ENCODE measurements around the gene TEAD1. TPM values are rescaled to one million over a fixed set of nuclear protein-coding genes. Genes with fewer than 3 reads are reported as not detected.

TEAD1 gene
- total RNA-seq, 3 donors from 2014 or later = 0.79 to 1.4 (median 0.90) TPM

DNA sequence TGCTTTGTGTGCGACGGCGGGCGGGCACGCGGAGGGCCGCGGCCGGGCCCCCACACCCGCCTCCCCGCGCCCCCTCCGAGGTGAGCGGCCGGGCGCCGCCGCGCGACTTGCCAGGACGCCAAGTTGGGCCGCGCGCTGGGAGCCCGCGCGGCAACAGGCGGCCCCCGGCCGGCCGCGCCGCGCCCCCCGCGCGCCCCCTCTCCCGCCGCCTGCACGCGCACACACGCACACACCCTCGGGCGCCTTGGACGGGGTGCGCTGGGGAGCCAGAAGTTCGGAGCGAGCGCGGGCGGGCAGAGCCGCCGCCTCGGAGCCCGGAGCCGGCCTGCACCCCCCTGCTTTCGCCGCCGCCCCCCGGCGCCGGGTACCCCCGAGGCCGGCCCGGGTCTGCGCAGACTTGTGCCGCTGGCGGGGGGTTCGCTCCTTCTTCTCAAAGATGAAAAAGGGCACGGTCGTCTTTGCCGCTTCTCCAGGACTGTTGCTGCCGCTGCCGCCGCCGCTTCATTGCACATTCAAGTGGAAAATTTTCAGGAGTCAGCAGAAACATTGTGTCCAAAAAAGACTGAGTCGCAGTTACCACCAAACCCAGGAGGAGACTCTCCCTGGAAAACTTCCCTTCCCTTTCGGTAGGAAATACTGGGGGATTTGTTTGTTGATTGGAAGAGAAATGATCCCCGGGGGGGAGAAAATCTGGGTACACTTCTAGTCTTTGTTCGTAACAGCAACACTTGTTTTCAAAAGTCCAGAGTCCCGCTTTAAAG is 895 bp downstream of the TEAD1 start:
- DNase-seq (no peak), ATAC-seq (peak; percentile 10 to 12)
- H3K36me3 Mint-ChIP-seq (ENCODE audit: insufficient read depth) = no peaks in the 10 kb centered on the region
- peaks cover 17% of the 10 kb centered on the region for H3K4me1 Mint-ChIP-seq (ENCODE audit: low read depth)
- peak overlapping the region; percentile 74 for H3K4me3 Mint-ChIP-seq
- peaks cover 74% of the 10 kb centered on the region for H3K27me3 Mint-ChIP-seq (ENCODE audit: low read depth)
- H3K9me3 Mint-ChIP-seq = no peaks in the 10 kb centered on the region

GRCh38 chr11:12675951-12676711 is 1.9 kb downstream of the TEAD1 start:
- no peaks in the 10 kb centered on the region for H3K9me3 Mint-ChIP-seq
- peaks cover 17% of the 10 kb centered on the region for H3K4me1 Mint-ChIP-seq (ENCODE audit: low read depth)
- ATAC-seq = no peak
- no peak overlapping the region for H3K4me3 Mint-ChIP-seq
- no peak for DNase-seq
- H3K36me3 Mint-ChIP-seq (ENCODE audit: insufficient read depth) = no peaks in the 10 kb centered on the region
- peaks cover 75% of the 10 kb centered on the region for H3K27me3 Mint-ChIP-seq (ENCODE audit: low read depth)

- DNase-seq (no peak), ATAC-seq (no peak)
- Mint-ChIP-seq H3K27me3 (ENCODE audit: low read depth) (peaks cover 75% of the 10 kb centered on the region), H3K9me3 (no peaks in the 10 kb centered on the region), H3K4me3 (no peak overlapping the region), H3K36me3 (ENCODE audit: insufficient read depth) (no peaks in the 10 kb centered on the region), H3K4me1 (ENCODE audit: low read depth) (peaks cover 17% of the 10 kb centered on the region)
Observed at GRCh38 chr11:12677131-12677530, 2.9 kb downstream of the TEAD1 start.

DNA sequence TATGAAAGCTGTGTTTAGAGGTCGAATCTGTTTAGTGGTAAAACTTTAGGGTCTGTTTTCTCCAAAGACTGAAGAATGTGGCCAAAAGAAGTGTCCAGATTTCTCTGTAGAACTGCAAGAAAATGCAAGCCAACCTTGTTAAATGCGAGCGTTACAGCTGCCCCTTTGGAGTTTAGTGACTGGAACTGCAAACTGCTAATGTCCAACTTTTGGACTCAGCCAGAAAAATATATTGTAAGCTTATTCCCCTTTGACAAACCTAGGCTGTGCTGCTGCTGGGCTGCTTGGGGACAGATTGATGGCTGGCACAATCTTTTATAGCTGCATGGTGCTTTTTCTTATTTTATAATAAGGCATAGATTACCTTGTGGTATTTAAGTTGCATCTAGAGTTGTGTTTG is 3.9 kb downstream of the TEAD1 start:
- no peak for DNase-seq
- no peaks in the 10 kb centered on the region for H3K9me3 Mint-ChIP-seq
- peaks cover 10% of the 10 kb centered on the region for H3K4me1 Mint-ChIP-seq (ENCODE audit: low read depth)
- H3K4me3 Mint-ChIP-seq = no peak overlapping the region
- no peaks in the 10 kb centered on the region for H3K36me3 Mint-ChIP-seq (ENCODE audit: insufficient read depth)
- peaks cover 77% of the 10 kb centered on the region for H3K27me3 Mint-ChIP-seq (ENCODE audit: low read depth)
- ATAC-seq = no peak

DNA sequence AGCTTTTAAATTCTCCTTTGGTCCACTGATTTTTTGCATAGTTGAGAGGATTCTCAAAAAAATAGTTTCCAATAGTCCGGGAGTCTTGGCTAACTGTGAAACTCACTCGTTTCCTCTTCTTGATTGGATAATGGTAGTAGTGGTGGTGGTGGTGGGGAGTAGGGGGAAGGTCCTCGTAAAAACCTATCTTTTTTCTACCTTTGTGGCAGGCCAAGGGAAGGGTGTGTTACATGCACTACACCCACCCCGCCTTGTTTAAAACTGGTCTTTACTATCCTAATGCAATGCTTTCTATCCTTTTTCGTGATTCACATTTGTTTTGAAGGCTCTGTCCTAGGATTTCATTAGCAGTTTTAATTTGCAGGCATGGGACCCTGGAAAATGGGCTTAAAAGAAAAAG is 4.8 kb downstream of the TEAD1 start:
- no peak overlapping the region for H3K4me3 Mint-ChIP-seq
- H3K36me3 Mint-ChIP-seq (ENCODE audit: insufficient read depth) = no peaks in the 10 kb centered on the region
- DNase-seq (no peak), ATAC-seq (no peak)
- peaks cover 78% of the 10 kb centered on the region for H3K27me3 Mint-ChIP-seq (ENCODE audit: low read depth)
- peaks cover 2% of the 10 kb centered on the region for H3K4me1 Mint-ChIP-seq (ENCODE audit: low read depth)
- no peaks in the 10 kb centered on the region for H3K9me3 Mint-ChIP-seq

DNA sequence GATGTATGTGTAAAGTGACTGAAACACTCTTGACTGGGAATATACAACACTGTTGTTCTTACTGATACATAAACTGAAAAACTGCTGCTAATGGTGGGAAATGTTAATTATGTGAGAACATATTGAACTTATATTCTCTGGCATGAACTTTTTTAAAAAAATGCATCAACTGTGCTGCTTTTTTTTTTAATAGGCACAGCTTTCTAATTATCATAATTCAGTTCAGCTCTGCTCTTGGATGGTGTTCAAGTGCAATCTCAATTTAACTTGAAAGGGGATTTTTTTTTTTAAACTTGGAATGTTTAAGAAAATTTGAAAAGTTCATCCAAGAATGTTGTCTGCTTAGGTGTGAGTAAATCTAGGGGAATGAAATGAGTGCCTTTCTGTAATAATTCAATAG is 5.2 kb downstream of the TEAD1 start:
- Mint-ChIP-seq H3K4me3 (no peak overlapping the region), H3K36me3 (ENCODE audit: insufficient read depth) (no peaks in the 10 kb centered on the region), H3K9me3 (no peaks in the 10 kb centered on the region), H3K4me1 (ENCODE audit: low read depth) (peaks cover 2% of the 10 kb centered on the region), H3K27me3 (ENCODE audit: low read depth) (peaks cover 81% of the 10 kb centered on the region)
- DNase-seq (no peak), ATAC-seq (no peak)

- Mint-ChIP-seq H3K27me3 (ENCODE audit: low read depth) (peaks cover 83% of the 10 kb centered on the region), H3K4me3 (no peak overlapping the region), H3K9me3 (no peaks in the 10 kb centered on the region), H3K36me3 (ENCODE audit: insufficient read depth) (no peaks in the 10 kb centered on the region), H3K4me1 (ENCODE audit: low read depth) (peaks cover under 1% of the 10 kb centered on the region)
- ATAC-seq = no peak
- DNase-seq = no peak
Observed at GRCh38 chr11:12680246-12680939, 6.2 kb downstream of the TEAD1 start.

DNA sequence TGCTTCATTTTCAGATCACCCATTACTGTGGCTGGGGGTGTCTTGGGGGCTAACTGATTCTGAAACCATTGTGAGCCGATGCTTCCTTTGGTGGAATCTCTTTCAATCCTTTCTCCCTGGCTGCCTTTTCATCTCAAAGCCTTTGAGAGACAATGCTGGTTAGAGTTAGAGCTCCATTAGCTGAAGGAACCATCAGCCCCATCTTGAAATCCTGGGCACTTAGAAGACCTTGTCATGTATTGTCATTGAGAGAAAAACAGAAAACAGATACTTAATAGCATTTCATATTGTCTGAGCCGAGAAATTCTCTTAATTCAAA is 6.7 kb downstream of the TEAD1 start:
- Mint-ChIP-seq H3K36me3 (ENCODE audit: insufficient read depth) (no peaks in the 10 kb centered on the region), H3K4me3 (no peak overlapping the region), H3K4me1 (ENCODE audit: low read depth) (no peaks in the 10 kb centered on the region), H3K27me3 (ENCODE audit: low read depth) (peaks cover 81% of the 10 kb centered on the region), H3K9me3 (no peaks in the 10 kb centered on the region)
- ATAC-seq (no peak), DNase-seq (no peak)

DNA sequence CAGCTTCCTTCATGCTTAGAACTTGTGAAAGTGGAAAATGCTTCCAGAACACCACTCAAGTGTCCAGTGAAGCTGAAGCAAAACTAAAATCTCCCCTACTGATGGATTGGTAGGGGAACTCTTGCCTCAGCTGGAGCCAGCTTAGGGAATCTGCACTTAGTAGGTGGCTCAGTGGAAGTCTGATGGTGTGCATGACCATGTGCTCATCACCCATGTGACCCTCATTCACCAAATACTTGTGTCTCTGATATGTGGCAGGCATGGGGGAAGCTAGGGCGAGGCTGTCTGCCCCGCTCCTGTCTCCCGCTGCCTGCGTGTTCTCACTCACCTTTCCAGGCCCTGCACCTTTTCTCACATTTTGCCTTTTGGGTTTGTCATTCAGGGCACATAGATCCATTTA is 7.2 kb downstream of the TEAD1 start:
- ATAC-seq (no peak), DNase-seq (no peak)
- H3K9me3 Mint-ChIP-seq = no peaks in the 10 kb centered on the region
- no peaks in the 10 kb centered on the region for H3K4me1 Mint-ChIP-seq (ENCODE audit: low read depth)
- H3K27me3 Mint-ChIP-seq (ENCODE audit: low read depth) = peaks cover 77% of the 10 kb centered on the region
- H3K4me3 Mint-ChIP-seq = no peak overlapping the region
- H3K36me3 Mint-ChIP-seq (ENCODE audit: insufficient read depth) = no peaks in the 10 kb centered on the region

GRCh38 chr11:12682288-12682687 is 8.1 kb downstream of the TEAD1 start:
- no peaks in the 10 kb centered on the region for H3K9me3 Mint-ChIP-seq
- peaks cover 78% of the 10 kb centered on the region for H3K27me3 Mint-ChIP-seq (ENCODE audit: low read depth)
- no peaks in the 10 kb centered on the region for H3K36me3 Mint-ChIP-seq (ENCODE audit: insufficient read depth)
- ATAC-seq = no peak
- DNase-seq = no peak
- H3K4me1 Mint-ChIP-seq (ENCODE audit: low read depth) = no peaks in the 10 kb centered on the region
- H3K4me3 Mint-ChIP-seq = no peak overlapping the region

- Mint-ChIP-seq H3K4me1 (ENCODE audit: low read depth) (no peaks in the 10 kb centered on the region), H3K9me3 (no peaks in the 10 kb centered on the region), H3K4me3 (no peak overlapping the region), H3K27me3 (ENCODE audit: low read depth) (peaks cover 75% of the 10 kb centered on the region), H3K36me3 (ENCODE audit: insufficient read depth) (no peaks in the 10 kb centered on the region)
- ATAC-seq (no peak), DNase-seq (no peak)
Observed at GRCh38 chr11:12682737-12683500, 8.7 kb downstream of the TEAD1 start.

DNA sequence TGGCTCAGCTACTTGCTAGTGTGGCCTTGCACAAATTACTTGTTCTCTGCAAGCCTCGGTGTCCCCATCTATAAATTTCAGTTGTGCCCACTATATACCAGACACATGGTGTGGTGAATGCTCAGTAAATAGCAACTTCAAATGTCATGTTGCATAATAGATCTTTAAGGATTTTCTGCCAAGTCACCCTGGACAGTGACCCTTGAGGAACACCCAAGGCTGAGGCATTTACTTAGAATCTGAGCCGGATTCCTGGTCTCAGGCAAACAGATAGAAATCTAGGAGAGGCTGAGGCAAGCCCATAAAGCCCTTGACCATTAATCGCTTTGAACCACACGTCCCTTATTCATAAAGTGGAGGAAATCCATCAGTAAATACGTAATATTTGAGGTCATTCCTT is 9.7 kb downstream of the TEAD1 start:
- no peak overlapping the region for H3K4me3 Mint-ChIP-seq
- no peaks in the 10 kb centered on the region for H3K4me1 Mint-ChIP-seq (ENCODE audit: low read depth)
- H3K9me3 Mint-ChIP-seq = no peaks in the 10 kb centered on the region
- H3K36me3 Mint-ChIP-seq (ENCODE audit: insufficient read depth) = no peaks in the 10 kb centered on the region
- H3K27me3 Mint-ChIP-seq (ENCODE audit: low read depth) = peaks cover 72% of the 10 kb centered on the region
- no peak for ATAC-seq
- no peak for DNase-seq

DNA sequence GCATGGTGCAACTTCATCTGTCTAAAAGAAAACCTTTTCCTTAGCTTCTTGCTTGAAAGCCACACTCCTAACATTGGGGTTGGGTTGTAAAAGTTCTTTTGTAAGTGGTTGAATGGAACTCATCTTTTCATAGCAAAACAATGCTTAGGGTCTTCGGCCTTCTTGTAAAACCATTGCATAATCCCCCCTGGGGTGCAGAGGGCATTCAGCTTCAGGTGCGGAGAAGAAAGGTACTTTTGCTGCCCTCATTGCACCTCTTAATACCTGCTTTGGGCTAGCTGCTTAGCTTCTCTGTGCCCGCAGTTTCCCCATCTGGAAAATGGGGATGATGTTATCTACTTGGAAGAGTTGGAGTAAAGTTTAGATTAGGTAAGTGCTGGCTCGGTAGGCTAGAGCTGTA is 10.1 kb downstream of the TEAD1 start:
- DNase-seq (no peak), ATAC-seq (no peak)
- peaks cover 72% of the 10 kb centered on the region for H3K27me3 Mint-ChIP-seq (ENCODE audit: low read depth)
- no peaks in the 10 kb centered on the region for H3K4me1 Mint-ChIP-seq (ENCODE audit: low read depth)
- no peak overlapping the region for H3K4me3 Mint-ChIP-seq
- H3K36me3 Mint-ChIP-seq (ENCODE audit: insufficient read depth) = no peaks in the 10 kb centered on the region
- H3K9me3 Mint-ChIP-seq = no peaks in the 10 kb centered on the region

DNA sequence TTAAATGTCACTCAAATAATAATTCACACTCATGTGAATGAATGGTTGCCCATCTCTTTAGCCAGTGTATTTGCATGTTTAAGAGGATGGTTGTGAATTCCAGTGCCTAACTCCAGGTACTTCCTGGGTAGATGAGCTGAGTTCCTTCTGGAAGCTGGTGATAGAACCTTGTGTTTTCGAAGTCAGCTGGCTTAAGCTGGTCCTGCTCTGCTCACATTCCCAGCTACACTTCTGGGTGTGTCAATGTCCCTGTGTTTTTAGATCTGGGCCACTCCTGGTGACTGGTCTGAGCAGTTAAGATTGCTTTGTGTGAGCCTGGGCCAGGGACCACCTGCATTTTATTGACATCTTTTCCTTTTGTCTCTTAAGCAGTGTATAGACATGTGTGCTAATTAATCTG is 10.6 kb downstream of the TEAD1 start:
- H3K4me3 Mint-ChIP-seq = no peak overlapping the region
- ATAC-seq (no peak), DNase-seq (no peak)
- H3K36me3 Mint-ChIP-seq (ENCODE audit: insufficient read depth) = no peaks in the 10 kb centered on the region
- H3K27me3 Mint-ChIP-seq (ENCODE audit: low read depth) = peaks cover 70% of the 10 kb centered on the region
- no peaks in the 10 kb centered on the region for H3K9me3 Mint-ChIP-seq
- H3K4me1 Mint-ChIP-seq (ENCODE audit: low read depth) = no peaks in the 10 kb centered on the region
